Coronary artery (tissue), 2 donors: ENCODE measurements around the gene VAMP5.
"Not testable (repeated sequence)": the region's sequence is repeated elsewhere in the genome, so short reads cannot be mapped to it uniquely, and the experiment has no call there.

ENCODE experiments used
- DNase-seq: peaks from one replicate; pipeline ENCODE4 v3.0.0-alpha.2; 2017; ENCODE audit warnings: low spot score
- H3K27ac ChIP-seq, 2 donors: fragments of 200-600 bp; sonication (generic); one replicate each; pipeline ENCODE4 v1.5.1; 2016 to 2019
- H3K4me3 ChIP-seq: fragments of 200-600 bp; sonication (generic); 2 replicates; pipeline ENCODE4 v1.5.1; 2016; ENCODE audit warnings: mild to moderate bottlenecking, moderate library complexity
- TF ChIP-seq, protein P1 (sequence below): fragments of 200-600 bp; sonication (generic); IDR thresholded peaks from one replicate; pipeline ENCODE4 v1.5.1; 2019; ENCODE audit warnings: antibody characterized with exemption

VAMP5 gene

DNA sequence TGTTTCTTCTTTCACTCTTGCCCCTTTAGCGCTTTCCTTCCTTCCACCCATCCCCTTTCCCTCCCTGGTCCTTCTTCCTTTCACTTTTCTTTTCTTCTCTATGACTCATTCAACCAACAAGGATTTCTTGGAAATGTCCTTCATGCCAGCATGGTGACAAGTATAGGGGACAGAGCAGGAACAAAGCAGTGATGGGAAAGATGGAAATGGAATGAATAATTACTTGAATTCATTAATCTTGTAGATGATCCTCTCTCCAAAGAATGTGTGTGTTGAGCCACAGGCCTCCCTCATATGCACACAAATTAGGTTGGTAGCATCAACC, 1.5 kb downstream of the VAMP5 start:
- Histone ChIP-seq H3K27ac (peak overlapping the region; percentile 83 to 96), H3K4me3 (peak overlapping the region; percentile 92)
- TF ChIP-seq, protein P1, sequence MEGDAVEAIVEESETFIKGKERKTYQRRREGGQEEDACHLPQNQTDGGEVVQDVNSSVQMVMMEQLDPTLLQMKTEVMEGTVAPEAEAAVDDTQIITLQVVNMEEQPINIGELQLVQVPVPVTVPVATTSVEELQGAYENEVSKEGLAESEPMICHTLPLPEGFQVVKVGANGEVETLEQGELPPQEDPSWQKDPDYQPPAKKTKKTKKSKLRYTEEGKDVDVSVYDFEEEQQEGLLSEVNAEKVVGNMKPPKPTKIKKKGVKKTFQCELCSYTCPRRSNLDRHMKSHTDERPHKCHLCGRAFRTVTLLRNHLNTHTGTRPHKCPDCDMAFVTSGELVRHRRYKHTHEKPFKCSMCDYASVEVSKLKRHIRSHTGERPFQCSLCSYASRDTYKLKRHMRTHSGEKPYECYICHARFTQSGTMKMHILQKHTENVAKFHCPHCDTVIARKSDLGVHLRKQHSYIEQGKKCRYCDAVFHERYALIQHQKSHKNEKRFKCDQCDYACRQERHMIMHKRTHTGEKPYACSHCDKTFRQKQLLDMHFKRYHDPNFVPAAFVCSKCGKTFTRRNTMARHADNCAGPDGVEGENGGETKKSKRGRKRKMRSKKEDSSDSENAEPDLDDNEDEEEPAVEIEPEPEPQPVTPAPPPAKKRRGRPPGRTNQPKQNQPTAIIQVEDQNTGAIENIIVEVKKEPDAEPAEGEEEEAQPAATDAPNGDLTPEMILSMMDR, result no peak
- DNase-seq, result no peak

- Histone ChIP-seq H3K27ac (peak overlapping the region; percentile 17 to 82), H3K4me3 (no peak overlapping the region)
- TF ChIP-seq, protein P1, result no peak
- DNase-seq, result no peak
Measured at GRCh38 chr2:85588236-85588635, 4.0 kb downstream of the VAMP5 start.

GRCh38 chr2:85588645-85589044, 4.4 kb downstream of the VAMP5 start:
- Histone ChIP-seq H3K27ac (peak overlapping the region; percentile 17 to 82), H3K4me3 (no peak overlapping the region)
- TF ChIP-seq, protein P1, result no peak
- no peak for DNase-seq

GRCh38 chr2:85589181-85589580, 5.0 kb downstream of the VAMP5 start:
- TF ChIP-seq, protein P1, result no peak
- Histone ChIP-seq H3K4me3 (no peak overlapping the region), H3K27ac (peak overlapping the region; percentile 17 to 82)
- no peak for DNase-seq

DNA sequence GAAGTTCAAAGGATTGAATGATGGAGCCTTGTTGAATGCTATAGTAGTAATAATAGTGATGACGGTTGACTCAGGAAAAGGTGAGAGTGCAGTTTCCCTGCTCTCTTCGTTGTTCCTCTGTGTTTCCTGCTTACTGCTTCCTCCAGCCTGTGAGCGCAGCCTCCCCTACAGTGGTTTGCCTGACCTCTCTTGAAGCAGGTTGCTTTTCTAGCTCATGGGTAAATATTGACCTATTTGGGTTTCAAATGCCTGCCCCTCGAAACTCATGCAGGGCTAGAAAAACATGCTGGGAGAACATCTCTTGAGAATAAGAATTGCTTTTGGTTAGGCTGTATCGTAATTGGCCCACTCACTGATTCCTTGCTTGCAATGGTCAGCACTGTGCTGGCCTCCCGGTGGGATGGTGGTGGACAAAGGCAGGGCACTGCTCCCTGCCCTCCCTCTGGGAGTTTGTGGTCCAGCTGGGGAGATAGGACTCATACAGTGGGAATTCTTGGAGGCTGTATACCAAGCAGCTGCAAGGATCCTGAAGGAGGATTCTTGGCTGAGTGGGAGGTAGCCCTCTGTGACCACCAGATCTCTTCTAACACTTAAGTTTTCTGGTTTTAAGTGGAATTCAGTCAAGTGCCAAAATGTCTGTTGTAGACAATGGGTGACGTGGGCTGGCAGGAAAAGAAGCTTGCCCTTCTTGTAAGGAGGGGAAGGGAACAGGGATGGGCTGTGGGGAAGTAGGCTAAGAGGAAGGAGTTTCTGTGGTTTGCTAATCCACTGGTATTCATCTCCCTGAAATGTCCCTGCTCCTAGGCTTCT, 6.0 kb downstream of the VAMP5 start:
- DNase-seq, result no peak
- Histone ChIP-seq H3K27ac (peak overlapping the region; percentile 17 to 82), H3K4me3 (peak overlapping the region; percentile 14)
- TF ChIP-seq, protein P1, result no peak

DNA sequence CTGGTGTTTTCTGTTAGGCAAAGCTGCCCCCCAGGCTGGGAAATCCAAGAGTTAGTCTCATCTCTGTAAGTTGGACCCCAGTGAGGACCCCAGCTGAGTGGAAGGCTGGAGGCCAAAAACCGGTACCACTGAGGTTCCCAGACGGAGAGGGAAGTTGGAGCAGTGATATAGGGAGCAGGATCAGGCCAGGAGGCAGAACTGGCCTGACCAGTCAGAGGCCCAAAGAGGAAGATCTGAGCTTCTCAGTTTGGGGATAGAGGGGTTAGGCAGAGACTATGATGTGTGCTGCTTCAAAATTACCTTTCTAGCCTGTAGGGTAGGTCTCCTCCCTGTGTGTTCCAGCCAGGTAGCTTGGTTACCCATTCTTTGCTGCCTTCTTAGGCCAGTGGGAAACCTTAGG, 6.7 kb downstream of the VAMP5 start:
- H3K4me3 ChIP-seq, result peak overlapping the region; percentile 14
- H3K27ac ChIP-seq, result peak overlapping the region; percentile 17 to 82
- no peak for DNase-seq
- TF ChIP-seq, protein P1, result no peak

GRCh38 chr2:85591563-85591962, 7.3 kb downstream of the VAMP5 start:
- peak overlapping the region in 1 of 2 donors; percentile 82 for H3K27ac ChIP-seq
- DNase-seq, result no peak
- TF ChIP-seq, protein P1, result no peak
- H3K4me3 ChIP-seq, result no peak overlapping the region

DNA sequence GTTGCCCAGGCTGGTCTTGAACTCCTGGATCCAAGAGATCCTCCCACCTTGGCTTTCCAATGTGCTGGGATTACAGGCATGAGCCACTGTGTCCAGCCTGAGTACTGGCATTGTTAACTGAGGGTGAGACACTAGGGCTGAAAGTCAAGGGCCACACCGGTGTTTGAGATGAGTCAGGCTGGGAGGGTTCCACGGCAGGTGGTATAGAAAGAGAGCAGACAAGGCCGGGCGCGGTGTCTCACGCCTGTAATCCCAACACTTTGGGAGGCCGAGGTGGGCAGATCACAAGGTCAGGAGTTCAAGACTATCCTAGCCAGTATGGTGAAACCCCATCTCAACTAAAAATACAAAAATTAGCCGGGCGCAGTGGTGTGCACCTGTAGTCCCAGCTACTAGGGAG, 8.1 kb downstream of the VAMP5 start:
- DNase-seq, H3K4me3 ChIP-seq: not testable (repeated sequence)
- H3K27ac ChIP-seq, result peak overlapping the region in 1 of 2 donors; percentile 53
